Fibroblast of skin of right quadriceps (primary cell): ENCODE measurements around the gene BBS9.

Experiments used
- DNase-seq: peaks from one replicate; pipeline ENCODE4 v3.0.0-alpha.2; 2013

BBS9 gene

DNA sequence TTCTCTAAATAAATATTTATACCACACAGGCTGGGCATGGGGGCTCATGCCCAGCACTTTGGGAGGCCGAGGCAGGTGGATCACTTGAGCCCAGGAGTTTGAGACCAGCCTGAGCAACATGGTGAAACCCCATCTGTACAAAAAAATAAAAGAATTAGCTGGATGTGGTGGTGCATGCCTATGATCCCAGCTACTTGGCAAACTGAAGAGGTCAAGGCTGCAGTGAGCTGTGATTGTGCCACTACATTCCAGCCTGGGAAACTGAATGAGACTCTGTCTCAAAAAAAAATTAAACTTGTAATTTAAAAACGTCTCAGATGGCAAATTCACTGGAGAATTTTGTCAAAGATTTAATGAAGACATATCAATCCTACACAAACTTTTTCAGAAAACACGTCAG, 498.4 kb downstream of the BBS9 start:
- DNase-seq, result no peak

GRCh38 chr7:33628894-33629293, 499.5 kb downstream of the BBS9 start:
- no peak for DNase-seq

GRCh38 chr7:33630359-33630758, 501.0 kb downstream of the BBS9 start:
- DNase-seq, result no peak

- no peak for DNase-seq
These were observed 503.0 kb downstream of the BBS9 start for GRCh38 chr7:33632322-33632721.

GRCh38 chr7:33632840-33633525, 503.6 kb downstream of the BBS9 start:
- DNase-seq, result no peak

DNA sequence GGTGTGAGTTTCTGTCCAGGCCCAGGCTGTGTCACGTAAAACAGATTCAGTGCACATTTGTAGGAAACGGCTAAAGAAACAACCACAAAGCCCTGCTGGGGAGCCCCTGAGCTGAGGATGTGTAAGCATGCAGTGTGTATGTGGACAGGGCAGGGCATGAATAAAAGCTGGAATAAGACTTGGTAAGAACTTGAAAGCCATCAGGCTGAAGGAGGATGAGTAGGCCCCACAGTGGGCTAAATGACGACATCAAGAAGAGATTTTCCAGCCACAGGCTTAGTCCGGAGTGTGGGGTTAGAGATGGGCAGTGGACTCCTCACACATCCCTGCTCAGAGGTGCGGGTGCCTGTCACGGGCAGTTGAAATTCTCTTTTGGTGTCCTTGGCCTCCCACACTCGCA, 505.2 kb downstream of the BBS9 start:
- no peak for DNase-seq

GRCh38 chr7:33636359-33636758, 507.0 kb downstream of the BBS9 start:
- no peak for DNase-seq

- DNase-seq, result peak; percentile 83
These were observed 510.3 kb downstream of the BBS9 start for GRCh38 chr7:33639552-33640197.

GRCh38 chr7:33640741-33641140, 511.4 kb downstream of the BBS9 start:
- peak; percentile 30 for DNase-seq

GRCh38 chr7:33642312-33642711, 512.9 kb downstream of the BBS9 start:
- no peak for DNase-seq

DNA sequence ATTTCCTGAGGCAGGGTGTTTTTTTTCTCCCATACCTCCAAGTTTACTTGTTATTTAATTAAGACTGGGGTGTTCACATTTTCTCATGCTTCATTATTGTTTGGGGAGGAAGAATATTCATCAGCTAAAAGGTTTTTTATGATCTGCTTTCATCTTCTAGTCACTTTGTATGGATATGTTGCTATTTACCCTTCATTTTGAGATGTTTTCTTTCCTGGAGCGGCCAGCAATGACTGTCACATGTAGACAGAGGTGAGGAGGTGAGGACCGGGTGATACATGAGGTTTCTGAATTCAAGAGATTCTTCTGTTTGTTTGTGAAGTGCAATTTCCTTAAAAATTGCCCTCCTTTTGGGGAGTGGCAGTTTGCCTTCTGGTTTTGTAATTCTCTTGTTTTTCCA, 514.2 kb downstream of the BBS9 start:
- DNase-seq, result no peak

DNA sequence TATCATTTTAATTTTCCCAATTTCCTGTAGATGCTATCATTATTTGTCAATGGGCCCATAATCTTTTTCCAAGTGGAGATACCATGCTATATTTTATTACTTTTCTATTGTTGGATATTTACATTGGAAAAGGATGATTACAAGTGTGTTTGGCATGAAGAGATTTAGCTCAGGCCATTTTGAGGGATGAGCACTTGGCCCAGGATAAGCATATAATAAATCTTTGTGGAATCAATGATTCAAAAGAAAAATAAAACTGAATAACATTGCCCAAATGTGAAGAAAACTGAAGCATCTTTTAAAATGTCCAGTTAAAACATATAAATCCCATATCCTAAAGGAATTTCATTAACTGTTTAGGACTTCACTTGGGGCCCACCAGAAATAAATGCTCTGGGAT, 515.1 kb downstream of the BBS9 start:
- peak; percentile 39 for DNase-seq

GRCh38 chr7:33645104-33645503, 515.7 kb downstream of the BBS9 start:
- peak; percentile 79 for DNase-seq

GRCh38 chr7:33646166-33646565, 516.8 kb downstream of the BBS9 start:
- DNase-seq, result no peak

DNA sequence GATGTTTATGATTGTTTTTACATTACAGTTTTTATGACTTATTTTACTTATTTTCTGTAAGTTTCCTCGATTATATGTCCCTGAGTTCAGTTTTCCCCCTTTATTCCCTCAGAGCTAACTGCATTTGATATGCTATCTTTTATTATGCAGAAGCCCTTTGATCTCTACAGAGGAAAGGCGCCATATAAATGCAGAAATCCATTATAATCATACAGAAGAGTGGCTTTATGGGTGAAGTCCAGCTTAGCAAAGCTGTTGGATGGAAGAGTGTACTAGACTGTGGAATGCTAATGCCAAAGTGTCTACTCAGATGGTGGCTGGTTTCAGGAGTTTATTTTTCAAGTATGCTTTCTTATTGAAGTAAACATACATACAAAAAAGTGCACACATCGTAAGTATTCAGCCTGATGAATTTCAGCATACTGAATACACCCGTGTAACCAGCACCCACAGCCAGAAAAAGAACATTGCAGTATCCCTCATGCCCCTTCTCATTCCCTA, 517.6 kb downstream of the BBS9 start:
- DNase-seq, result no peak

DNA sequence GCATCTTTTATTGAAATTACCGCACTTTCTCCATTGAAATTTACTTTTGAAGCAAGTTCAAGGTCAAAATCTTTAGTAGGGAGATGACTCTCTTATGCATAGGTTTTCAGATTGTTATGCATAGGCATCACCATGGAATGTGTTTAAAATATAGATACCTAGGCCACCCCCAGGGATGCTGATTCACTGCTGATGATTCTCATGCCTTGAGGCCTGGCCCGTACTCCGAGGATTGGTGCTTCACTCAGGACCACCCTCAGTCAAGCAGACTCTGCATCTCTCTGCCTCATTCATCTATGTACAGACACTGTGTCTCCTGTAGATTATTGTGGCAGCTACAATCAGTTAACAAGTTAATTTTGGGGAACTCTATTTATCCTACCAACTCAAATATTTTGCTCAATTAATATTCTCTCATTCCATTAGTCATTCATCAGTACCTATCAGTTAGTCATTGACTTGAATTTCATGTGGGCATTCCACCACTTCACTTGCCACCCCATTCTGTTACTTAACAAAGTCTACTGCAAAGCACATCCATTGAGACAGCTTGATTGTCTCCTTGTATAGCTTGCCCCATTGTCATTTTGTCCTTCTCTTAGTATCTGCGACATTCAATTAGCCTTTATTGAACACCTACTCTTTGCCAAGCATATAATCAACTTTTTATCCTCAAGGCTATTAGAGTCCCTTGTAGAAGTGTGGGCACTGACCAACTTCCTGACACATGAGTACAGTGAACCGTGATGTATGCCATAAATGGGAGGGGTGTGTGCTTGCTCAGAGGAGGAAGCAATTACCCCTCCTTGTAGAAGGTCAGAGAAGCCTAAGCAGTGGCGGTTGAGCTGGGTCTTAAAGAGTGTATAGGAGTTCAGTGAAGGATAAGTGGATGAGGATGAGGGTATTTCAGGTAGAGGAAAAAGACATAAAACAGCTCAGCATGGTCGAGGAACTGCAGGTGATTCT, 520.4 kb downstream of the BBS9 start:
- peak; percentile 51 for DNase-seq

DNA sequence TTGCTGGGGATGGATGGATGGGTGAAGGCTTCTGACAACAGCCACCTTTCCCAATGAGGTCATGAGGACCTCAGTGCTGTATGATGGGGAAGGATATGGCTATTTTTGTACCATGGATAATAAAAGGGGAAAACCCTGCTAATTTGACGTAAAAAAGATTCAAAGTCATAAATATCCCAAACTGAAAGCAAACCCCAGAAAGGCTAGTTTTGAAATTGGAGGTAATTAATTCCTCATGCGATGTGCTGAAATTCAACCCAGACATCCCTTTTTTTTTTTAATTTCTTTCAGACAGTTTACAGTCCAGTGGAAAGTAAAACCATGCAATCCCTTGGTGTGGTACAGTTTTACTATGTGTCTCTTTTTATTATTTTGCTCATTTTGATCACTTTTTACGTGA, 521.5 kb downstream of the BBS9 start:
- DNase-seq, result peak; percentile 78

GRCh38 chr7:33651998-33652515, 522.7 kb downstream of the BBS9 start:
- DNase-seq, result no peak

DNA sequence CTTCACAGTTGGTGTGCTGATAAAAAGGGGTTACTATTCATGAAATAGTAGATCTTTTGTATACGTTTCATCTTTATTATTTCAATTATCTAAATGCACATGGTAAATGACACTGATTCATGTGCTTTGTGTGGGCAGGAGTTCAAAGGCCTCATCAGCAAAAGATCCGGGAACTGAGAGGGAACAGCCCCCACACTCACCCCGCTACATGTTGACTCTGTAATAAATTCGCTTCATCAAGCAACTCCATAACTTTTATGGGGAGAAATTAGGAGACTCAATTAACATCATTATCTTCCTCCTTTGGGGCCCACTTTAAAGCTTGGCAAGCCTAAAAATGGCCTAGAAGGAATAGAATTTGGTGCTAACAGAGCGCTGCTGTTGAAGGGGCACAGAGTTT, 525.3 kb downstream of the BBS9 start:
- DNase-seq, result no peak
